HG03280 (cell line): ENCODE results near the gene TRIM62.

ENCODE experiments used
- ATAC-seq: cut with Tn5 transposase; IDR thresholded peaks from one replicate; pipeline ENCODE4 v1.9.1; 2021; ENCODE audit warnings: mild to moderate bottlenecking, moderate library complexity; ENCODE audit not compliant: unreplicated experiment

Gene TRIM62

DNA sequence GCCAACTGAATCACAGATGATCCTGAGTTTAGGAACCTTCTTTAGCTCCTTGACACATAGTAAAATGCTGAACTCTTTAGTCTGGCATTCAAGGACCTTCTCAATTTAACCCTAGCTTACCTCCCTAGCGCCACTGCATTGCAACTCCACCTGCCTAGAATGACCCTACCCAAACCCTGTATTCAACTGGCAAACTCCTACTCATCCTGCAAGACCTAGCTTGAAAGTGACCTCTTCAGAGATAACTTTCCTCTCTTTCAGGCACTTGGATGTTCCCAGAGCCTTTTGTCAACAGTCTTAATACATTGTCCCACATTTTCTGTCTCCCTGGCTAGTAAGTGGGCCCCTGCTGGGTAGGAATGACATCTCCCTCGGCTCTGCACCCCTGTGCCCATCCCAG lies 19.7 kb downstream of the TRIM62 start:
- no peak for ATAC-seq

DNA sequence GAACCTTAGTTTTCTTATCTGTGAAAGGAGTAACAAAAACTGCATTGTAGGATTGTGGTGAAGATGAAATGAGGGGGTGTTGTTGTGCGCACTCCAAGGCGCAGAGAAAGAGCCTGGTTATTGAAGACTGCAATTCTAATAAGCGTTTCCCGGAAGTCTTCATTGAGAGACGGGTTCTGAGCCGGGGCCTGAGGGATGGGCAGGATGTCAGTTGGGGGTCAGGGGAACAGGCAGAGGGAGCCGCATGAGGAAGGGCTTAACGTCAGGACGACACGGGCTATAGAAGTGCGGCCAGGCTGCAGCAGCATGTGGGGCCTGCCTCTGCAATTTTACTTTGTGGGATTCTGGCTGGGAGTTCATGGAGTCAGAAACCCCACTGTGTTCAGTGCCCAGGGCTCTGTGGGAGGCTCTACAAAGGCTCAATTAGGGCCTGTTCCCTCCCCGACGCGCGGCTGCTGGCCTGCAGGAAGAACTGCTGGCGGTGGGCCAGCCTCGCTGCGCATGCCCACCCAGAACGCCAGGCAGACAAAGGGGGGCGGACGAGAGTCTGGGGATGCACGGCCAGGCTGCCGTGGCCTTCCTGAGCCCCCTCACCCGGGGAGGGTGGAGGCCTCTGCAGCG lies 20.7 kb downstream of the TRIM62 start:
- no peak for ATAC-seq

DNA sequence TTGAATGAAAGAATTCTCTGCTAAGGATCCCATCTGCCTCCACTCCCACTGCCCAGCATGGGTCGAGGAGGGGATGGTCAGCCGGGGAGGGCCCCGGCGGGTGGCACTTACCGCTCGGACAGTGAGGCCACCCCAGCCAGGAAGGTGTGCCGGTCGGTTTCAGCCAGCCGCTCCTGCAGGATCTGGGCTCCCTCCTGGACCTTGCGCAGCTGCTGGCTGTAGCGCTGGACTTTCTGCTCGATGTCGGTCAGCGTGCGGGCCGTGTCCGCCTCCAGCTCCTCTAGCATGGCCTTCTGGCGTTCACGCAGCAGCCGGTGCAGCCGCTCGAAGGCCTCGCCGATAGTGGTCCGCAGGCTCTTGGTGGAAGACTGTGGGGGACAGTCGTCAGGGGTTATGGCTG lies 22.3 kb downstream of the TRIM62 start:
- no peak for ATAC-seq

DNA sequence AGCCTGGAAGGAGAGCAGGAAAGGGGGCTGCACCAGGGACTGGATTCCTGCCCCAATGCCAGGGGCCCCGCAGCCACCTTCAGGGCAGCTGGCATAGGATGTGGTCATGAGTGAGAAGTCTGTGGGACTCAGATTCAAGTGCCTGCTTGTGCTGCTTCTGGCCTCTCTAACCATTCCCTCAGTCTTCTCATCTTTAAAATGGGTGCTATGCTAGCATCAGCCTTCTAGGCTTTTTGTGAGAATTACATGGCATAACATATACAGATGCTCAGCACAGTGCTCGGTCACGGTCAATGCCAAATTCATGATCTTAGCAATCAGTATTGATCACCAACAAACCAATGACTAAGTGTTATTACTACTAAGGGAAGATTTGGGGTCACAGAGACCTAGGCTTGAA lies 23.5 kb downstream of the TRIM62 start:
- ATAC-seq = no peak

DNA sequence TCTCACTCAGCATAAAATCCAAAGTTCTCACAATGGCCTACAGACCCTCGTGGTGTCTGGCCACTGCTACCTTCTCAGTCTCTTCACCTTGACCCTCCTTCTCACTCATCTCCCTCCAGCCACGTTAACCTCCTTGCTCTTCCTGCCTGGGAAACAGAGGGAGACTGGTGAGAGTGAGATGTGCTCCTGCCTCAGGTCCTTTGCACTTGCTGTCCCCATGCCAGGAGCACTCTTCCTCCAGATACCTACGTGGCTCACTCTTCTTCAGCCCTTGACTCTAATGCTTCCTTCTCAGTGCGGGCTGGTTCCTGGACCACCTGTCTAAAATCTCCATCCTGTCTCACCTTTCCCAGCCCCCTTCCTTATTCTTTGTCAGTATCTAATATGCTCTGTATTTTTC lies 24.7 kb downstream of the TRIM62 start:
- ATAC-seq = no peak

DNA sequence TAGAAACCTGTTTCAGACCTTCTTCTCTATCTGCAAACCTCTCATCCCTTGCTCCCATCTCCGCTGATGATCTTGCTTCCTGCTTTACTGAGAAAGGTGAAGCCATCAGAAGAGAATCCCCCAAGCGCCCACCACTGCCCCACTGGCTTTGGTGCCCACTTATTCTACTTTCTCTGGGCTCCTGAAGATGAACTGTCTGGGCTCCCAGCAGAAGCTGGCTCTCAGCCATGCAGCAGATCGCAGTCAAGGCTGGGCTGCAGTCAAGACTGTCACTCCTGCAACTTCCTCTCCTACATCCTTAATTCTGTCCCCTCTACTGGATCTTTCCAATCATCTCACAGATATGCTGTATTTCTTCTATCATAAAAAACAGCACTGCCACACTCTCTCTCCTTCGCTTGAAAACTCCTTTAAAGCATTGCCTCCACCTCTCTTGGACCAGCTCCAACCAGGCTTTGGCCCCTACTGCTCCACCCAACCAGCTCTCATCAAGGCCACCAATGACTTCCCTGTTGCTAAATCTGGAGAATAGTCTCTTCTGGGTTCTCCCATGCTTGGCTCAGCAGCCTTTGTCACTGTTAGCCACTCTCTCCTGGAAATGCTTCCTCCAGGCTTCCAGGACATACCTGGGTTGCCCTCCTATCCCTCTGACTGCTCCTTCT lies 25.8 kb downstream of the TRIM62 start:
- ATAC-seq = no peak

DNA sequence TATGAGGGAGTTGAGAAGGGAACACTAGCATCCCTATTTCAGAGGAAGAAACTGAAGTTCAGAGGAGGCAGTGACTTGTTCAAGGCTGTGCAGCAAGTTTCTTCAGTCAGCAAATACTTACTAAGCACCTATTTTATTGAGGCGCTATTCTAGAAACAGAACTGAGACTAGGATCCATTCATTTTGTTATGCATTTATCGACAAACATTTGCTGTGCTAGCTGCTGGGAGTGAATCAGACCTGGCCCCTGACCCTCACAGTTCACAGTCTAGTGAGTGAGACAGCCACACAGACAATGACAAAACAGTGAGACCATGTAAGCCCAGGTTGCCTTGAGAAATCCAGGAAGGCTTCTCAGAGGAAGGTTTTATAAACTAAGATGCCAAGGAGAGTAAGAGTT lies 28.2 kb downstream of the TRIM62 start:
- ATAC-seq = no peak

DNA sequence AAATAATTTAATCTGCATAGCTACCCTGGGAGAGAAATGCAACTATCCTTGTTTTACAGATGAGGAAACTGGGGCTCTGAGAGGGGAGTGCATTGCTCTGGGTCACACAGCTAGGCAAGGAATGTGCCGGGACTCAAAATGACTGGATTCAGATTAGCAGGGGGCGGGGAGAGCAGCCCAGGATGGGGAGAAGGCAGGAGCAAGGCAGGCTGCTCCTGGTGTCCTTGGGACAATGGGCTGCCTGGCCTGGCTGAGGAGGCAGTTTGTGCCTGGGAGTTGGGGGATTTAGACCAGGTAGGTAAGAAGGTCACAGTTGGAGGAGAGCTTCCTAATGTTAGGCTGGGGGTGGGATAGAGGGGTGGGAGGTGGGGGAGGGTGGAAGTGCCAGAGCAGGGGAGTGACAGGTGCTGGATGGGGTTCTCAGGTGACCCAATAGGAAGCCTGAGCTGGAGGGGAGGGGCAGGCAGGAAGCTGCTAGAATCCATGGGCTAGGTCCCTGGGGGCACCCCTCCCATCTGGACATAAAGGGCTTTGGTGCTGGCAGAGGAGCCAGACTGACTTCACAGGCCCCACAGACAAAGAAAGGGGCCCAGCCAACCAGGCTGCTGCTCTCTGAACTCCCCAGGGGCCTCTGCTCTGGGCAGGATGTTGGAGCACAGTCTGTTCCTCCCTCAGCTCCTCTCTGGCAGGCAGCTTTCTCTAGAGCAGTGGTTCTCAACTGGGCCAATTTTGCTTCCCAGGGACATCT lies 29.0 kb downstream of the TRIM62 start:
- ATAC-seq = no peak

DNA sequence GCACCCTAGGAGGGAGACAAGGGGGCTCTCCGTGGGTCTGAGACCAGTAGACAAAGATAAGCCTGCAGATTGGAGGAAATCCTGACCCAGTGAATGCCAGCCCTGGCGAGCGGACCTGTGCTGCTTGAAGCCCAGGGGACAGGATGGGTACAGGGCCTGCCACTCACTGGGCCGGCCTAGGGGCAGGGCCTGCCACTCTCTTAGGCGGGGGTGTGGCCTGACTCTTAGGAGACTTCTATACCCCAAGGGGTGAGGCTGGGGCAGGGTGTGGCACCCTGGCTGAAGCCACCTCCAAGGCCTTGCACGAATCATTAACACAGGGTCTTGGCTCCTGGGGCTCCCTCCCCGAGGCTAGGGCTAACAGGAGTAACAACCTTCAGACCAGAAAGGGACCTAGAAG lies 30.7 kb downstream of the TRIM62 start:
- no peak for ATAC-seq

DNA sequence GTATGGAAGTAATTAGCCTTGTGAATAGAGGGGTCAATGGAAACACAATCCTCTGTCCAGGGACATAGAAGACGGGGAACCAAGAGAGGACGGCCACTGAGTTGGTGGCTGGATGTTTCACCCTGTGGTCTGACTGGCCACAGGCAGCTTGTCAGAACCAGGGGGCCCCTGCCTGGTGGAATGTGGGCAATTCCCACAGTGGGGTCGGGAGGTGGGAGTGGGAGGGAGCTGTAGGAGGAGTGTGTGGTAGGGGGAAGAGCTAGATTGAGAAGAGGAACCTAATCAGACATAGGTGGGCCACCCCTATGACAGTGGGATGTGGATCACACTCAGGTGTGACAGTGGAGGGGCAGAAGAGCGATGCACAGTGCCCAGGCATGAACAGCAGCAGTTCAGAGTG lies 31.3 kb downstream of the TRIM62 start:
- ATAC-seq = no peak

DNA sequence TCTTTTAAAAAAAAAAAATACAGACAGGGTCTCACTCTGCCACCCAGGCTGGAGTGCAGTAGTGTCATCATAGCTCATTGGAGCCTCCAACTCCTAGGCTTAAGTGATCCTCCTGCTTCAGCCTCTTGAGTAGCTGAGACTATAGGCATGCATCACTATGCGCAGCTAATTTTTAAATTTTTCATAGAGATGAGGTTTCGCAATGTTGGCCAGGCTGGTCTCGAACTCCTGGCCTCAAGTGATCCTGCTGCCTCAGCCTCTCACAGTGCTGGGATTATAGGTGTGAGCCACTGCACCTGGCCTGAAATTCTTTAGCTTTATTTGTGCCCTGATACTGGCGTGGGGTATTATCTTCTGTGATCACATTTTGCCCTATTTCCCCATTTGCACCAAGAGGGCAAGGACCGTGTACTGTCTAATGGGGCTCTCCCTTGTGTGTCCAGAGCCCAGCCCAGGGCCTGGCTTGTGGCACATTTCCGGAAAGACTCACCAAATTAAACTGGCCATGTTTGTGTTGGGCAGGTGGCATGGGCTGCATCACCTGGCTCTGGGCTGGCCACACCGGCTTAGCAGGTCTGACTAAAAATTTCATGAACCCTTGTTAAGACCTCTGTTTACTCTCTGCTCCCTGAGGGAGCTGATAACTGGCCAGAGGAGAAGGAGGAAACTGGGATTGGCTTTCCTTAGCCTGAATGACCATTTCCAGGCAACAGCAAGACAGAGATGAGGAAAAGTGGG lies 32.2 kb downstream of the TRIM62 start:
- ATAC-seq = no peak

DNA sequence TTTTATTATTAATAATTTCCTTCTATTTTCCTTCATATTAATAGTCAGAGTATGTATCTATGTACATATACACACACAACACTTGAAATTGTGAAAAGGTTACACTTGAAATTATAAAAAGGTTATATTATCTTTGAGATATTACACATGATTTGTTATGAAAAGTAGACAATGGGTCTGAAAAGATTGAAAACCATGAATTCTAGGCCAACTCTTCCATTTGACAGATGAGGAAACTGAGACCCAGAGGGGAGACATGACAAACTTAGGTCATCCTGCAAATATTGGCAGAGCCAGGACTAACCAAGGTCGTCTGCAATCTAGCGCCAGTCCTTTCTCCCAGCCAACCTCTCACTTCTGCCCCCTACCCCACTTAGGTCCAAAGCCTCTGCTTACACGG lies 33.2 kb downstream of the TRIM62 start:
- no peak for ATAC-seq

DNA sequence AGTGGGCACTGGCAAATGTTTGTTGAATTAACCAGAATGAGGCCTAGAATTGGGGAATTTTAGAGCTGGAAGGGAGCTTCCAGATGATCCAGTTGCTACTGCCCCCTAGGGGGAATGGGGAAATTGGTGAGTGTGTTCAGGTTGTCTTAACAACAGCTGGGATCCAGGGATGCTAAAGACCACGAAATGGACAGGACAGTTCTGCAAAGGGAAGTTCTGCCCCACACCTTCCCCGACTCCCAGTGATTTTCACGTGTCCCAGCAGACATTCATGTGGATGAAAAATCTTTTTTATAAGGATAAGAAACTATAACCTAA lies 33.9 kb downstream of the TRIM62 start:
- no peak for ATAC-seq

DNA sequence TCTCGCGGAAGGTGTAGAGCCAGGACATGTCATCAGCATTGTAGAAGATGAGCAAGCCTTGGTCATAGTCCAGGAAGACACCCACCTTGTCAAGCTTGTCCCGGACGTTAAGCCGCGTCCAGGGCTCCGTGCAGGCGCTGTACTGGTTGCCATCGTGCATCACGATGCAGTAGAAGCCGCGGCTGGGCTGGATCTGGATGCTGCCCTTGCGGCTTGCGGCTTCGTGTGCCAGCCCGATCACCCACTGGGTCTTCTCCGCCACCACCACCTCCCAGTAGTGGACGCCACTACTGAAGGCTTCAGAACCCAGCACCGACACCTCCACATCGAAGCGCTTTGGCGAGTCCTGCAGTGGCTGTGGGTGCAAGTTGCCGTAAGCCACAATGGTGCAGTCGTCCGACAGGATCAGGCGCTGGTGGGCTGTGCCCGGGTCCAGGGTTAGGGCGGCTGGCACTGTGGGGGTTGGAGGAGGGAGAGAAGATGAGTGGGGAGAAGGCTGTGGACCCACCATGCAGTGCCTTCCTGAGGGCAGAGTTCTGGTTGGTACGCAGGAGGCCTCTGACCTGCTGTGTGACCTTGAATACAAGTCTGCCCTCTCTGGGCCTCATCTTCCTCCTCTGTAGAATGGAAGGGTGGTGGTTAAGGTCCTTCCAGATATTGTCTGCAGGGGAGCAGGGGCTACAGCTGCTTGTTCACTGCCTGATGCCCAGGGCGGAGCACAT lies 34.4 kb downstream of the TRIM62 start:
- no peak for ATAC-seq

DNA sequence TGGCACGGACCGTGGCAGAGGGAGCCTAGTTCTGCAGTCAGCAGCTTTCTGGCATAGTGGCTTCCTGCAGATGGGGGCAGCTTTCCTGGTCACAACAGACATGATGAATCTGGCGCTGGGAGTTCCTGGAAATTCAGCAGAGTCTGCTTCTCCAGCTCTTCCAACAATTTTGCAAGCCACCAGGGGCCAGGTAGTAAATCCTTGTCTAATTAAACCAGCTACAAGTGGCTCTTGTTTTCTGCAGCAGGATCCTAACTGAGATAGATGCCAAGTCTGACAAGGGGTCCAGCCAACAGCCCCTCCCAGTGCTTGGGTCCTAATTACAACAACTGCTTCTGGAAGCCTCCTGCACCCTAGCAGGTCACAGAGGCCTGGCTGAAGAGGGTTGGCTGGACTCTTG lies 35.8 kb downstream of the TRIM62 start:
- no peak for ATAC-seq

DNA sequence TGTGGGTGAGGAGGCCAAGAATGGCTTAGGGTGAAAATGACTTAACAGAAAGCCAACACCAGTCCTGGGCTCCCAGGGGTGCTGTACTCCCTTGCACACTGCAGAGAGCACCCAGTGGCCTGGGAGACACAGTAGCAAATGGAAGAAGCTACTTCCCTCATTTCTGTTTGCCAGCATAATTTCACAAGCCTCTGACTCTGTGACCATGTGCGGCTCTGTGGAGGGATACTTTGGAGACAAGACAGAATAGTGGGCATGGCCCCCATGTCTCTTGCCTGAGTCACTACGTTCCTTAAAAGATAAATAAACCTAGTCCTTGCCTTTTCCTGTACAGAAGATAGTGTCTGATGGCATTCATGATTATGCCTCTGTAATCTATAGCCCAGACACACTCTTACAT lies 38.1 kb downstream of the TRIM62 start:
- ATAC-seq = no peak

DNA sequence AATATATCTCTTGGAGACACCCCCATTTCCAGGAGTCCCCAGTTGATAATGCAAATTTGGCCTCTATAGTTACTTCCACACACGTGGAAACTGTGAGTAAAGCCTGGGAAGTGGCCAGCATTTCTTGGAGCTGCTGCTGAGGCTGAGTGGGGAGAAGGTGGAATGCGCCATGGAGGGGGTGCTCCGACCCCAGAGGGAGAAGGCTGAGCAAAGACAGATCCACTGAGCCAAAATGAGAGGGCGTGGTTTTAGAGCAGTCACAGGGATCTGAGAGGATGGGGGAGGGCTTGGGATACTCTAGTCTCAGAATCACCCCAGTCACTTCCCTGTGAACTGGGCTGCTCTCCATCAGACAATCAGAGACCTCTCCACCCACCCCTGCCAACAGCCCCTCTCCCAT lies 38.7 kb downstream of the TRIM62 start:
- ATAC-seq = no peak

DNA sequence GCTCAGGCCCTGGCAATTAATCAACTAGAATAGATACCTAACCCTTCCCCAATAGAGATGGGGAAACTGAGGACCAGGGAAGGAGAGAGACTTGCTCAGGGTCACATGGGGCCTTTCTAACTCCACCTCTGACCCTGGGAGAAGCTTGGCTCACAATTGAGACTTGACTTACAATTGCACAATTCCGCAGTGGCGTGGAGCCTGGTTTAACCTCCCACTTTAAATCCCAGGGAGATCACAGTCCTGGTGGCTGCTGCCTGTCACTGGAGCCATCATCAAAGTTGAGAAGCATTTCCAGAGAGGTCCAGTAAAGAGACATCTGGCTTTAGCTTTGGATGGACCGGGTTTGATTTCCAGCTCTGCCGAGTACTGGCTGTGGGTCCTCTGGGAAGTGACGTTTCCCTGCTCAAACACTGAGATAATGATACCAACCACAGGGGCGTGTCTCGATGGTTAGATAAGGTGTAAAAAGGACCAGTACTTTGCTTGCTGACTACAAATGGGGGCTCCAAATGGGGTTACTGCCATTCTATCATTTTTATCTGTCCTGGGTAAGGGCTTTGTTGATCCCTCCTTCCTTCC lies 39.3 kb downstream of the TRIM62 start:
- ATAC-seq = no peak

DNA sequence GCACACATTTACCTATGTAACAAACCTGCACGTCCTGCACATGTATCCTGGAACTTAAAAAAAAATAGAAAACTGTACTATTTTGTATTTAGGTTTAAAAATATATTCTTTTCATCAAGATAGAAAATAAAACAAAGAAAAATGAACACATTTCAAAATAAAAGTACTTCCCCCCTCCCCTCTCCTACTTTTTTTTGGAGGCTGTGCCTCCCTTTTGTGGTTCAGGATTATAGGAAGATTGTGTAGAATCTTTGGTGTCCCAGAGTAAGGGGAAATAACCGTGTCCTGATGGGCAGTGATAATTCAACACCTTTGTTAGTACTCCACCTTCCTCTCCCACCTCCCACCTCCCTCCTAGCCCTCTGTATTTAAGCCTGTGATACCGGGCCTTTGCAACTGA lies 40.1 kb downstream of the TRIM62 start:
- ATAC-seq = no peak

DNA sequence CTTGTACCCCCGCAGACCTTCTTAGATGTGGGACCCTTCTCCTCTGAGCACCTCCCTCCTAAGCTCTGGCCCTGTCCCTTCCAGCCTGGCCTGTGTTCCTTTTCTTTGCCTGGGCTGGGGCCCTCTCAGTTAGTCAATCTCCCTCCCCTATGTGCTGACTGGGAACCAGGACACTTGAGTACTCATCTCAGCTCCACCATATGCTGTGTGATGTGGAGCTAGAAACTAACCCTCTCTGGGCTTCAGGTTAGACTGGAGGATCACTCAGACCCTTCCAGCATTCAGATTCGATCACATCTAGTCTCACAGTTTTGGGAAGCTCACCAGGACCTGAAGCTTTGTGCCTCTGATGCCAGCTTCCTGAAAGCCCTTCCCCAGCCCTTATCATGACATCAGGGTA lies 40.6 kb downstream of the TRIM62 start:
- no peak for ATAC-seq
